GM21786 (cell line): ENCODE measurements around the gene TRIM9.
"Not testable (repeated sequence)": the region's sequence is repeated elsewhere in the genome, so short reads cannot be mapped to it uniquely, and the experiment has no call there.

Source experiments
- ATAC-seq: cut with Tn5 transposase; IDR thresholded peaks from one replicate; pipeline ENCODE4 v1.9.1; 2021; ENCODE audit not compliant: unreplicated experiment

TRIM9 gene

GRCh38 chr14:51004801-51005526 is 89.9 kb downstream of the TRIM9 start:
- ATAC-seq = peak; percentile 56

GRCh38 chr14:51004352-51004800 is 90.5 kb downstream of the TRIM9 start:
- no peak for ATAC-seq

- ATAC-seq = no peak
These were observed 92.4 kb downstream of the TRIM9 start for GRCh38 chr14:51002406-51002999.

GRCh38 chr14:51000566-51000965 is 94.3 kb downstream of the TRIM9 start:
- no peak for ATAC-seq

GRCh38 chr14:50999726-51000125 is 95.2 kb downstream of the TRIM9 start:
- ATAC-seq = no peak

- no peak for ATAC-seq
These were observed 96.3 kb downstream of the TRIM9 start for GRCh38 chr14:50998612-50999011.

GRCh38 chr14:50997712-50998111 is 97.2 kb downstream of the TRIM9 start:
- ATAC-seq = no peak

- not testable (repeated sequence) for ATAC-seq
These were observed 100.7 kb downstream of the TRIM9 start for GRCh38 chr14:50994158-50994557.

GRCh38 chr14:50985859-50986331 is 109.0 kb downstream of the TRIM9 start:
- no peak for ATAC-seq

GRCh38 chr14:50985124-50985858 is 109.6 kb downstream of the TRIM9 start:
- no peak for ATAC-seq

- no peak for ATAC-seq
These were observed 110.7 kb downstream of the TRIM9 start for GRCh38 chr14:50984036-50984710.

- no peak for ATAC-seq
These were observed 114.7 kb downstream of the TRIM9 start for GRCh38 chr14:50979941-50980850.

GRCh38 chr14:50978888-50979287 is 116.0 kb downstream of the TRIM9 start:
- ATAC-seq = peak; percentile 89

GRCh38 chr14:50978529-50978871 is 116.4 kb downstream of the TRIM9 start:
- ATAC-seq = no peak

GRCh38 chr14:50977863-50978528 is 116.9 kb downstream of the TRIM9 start:
- peak; percentile 48 for ATAC-seq

GRCh38 chr14:50974118-50974517 is 120.8 kb downstream of the TRIM9 start:
- ATAC-seq = no peak

GRCh38 chr14:50972734-50973133 is 122.2 kb downstream of the TRIM9 start:
- ATAC-seq = no peak

- no peak for ATAC-seq
These were observed 123.8 kb downstream of the TRIM9 start for GRCh38 chr14:50970886-50971781.

- no peak for ATAC-seq
These were observed 127.1 kb downstream of the TRIM9 start for GRCh38 chr14:50967790-50968189.
